ENCODE data around the gene STIMATE.

STIMATE gene

GRCh38 chr3:52873433-52874159 is 23.8 kb downstream of the STIMATE start:
- Histone ChIP-seq H3K4me1 (ENCODE audit: control insufficient read depth in 5 of 5, insufficient read depth in 5 of 5, low read length in 5 of 5) (peaks cover 0 to 6% (median 2%) of the 10 kb centered on the region in 5 donors), H3K36me3 (ENCODE audit: control insufficient read depth in 5 of 5, insufficient read depth in 5 of 5, low read length in 5 of 5) (peaks cover 0 to 2% (median 0%) of the 10 kb centered on the region in 5 donors), H3K9ac (ENCODE audit: low read length in 5 of 5) (no peak overlapping the region), H3K4me3 (ENCODE audit: low read depth in 1 of 5, low read length in 5 of 5) (no peak overlapping the region), H3K9me3 (ENCODE audit: control insufficient read depth in 5 of 5, low read length in 5 of 5) (no peaks in the 10 kb centered on the region), H3K27me3 (ENCODE audit: control insufficient read depth in 5 of 5, insufficient read depth in 4 of 5, low read length in 5 of 5) (no peaks in the 10 kb centered on the region), H3K27ac (ENCODE audit: low read depth, low read length) (no peak overlapping the region)

DNA sequence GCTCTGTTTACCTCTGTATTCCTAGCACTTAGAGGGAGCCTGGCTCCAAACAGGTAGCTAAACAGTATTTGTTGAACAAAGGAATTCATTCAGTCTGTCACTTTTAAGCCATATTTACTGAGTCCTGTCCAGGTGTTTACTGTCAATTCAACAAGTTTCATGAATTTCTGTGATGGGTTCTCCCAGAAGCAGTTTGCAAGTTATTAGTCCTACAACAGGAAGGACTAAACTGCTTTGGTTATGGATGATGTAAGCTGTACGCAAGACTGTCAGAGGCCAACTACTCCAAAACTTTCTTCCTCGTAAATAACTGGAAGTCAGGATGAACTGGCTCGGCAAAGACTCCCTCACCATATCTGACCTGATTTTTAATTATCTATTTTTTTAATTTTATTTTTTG is 25.1 kb downstream of the STIMATE start:
- Histone ChIP-seq H3K9me3 (ENCODE audit: control insufficient read depth in 5 of 5, low read length in 5 of 5) (no peaks in the 10 kb centered on the region), H3K27me3 (ENCODE audit: control insufficient read depth in 5 of 5, insufficient read depth in 4 of 5, low read length in 5 of 5) (no peaks in the 10 kb centered on the region), H3K4me1 (ENCODE audit: control insufficient read depth in 5 of 5, insufficient read depth in 5 of 5, low read length in 5 of 5) (peaks cover 0 to 4% (median 0%) of the 10 kb centered on the region in 5 donors)

GRCh38 chr3:52871761-52872160 is 25.6 kb downstream of the STIMATE start:
- H3K9ac ChIP-seq (ENCODE audit: low read length in 5 of 5), result no peak overlapping the region
- H3K27ac ChIP-seq (ENCODE audit: low read depth, low read length), result no peak overlapping the region
- no peaks in the 10 kb centered on the region for H3K27me3 ChIP-seq (ENCODE audit: control insufficient read depth in 5 of 5, insufficient read depth in 4 of 5, low read length in 5 of 5)
- peaks cover 0 to 4% (median 0%) of the 10 kb centered on the region in 5 donors for H3K4me1 ChIP-seq (ENCODE audit: control insufficient read depth in 5 of 5, insufficient read depth in 5 of 5, low read length in 5 of 5)
- no peaks in the 10 kb centered on the region for H3K9me3 ChIP-seq (ENCODE audit: control insufficient read depth in 5 of 5, low read length in 5 of 5)
- H3K36me3 ChIP-seq (ENCODE audit: control insufficient read depth in 5 of 5, insufficient read depth in 5 of 5, low read length in 5 of 5), result peaks cover 0 to 4% (median 2%) of the 10 kb centered on the region in 5 donors
- no peak overlapping the region for H3K4me3 ChIP-seq (ENCODE audit: low read depth in 1 of 5, low read length in 5 of 5)

More for the DNA sequence above, 25.1 kb downstream of the STIMATE start:
- Histone ChIP-seq H3K36me3 (ENCODE audit: control insufficient read depth in 5 of 5, insufficient read depth in 5 of 5, low read length in 5 of 5) (peaks cover 0 to 2% (median 0%) of the 10 kb centered on the region in 5 donors), H3K4me3 (ENCODE audit: low read depth in 1 of 5, low read length in 5 of 5) (no peak overlapping the region), H3K27ac (ENCODE audit: low read depth, low read length) (no peak overlapping the region), H3K9ac (ENCODE audit: low read length in 5 of 5) (no peak overlapping the region)

- no peak overlapping the region for H3K27ac ChIP-seq (ENCODE audit: low read depth, low read length)
- H3K9me3 ChIP-seq (ENCODE audit: control insufficient read depth in 5 of 5, low read length in 5 of 5), result no peaks in the 10 kb centered on the region
- peaks cover 0 to 4% (median 0%) of the 10 kb centered on the region in 5 donors for H3K4me1 ChIP-seq (ENCODE audit: control insufficient read depth in 5 of 5, insufficient read depth in 5 of 5, low read length in 5 of 5)
- no peaks in the 10 kb centered on the region for H3K27me3 ChIP-seq (ENCODE audit: control insufficient read depth in 5 of 5, insufficient read depth in 4 of 5, low read length in 5 of 5)
- no peak overlapping the region for H3K4me3 ChIP-seq (ENCODE audit: low read depth in 1 of 5, low read length in 5 of 5)
- peaks cover 0 to 6% (median 3%) of the 10 kb centered on the region in 5 donors for H3K36me3 ChIP-seq (ENCODE audit: control insufficient read depth in 5 of 5, insufficient read depth in 5 of 5, low read length in 5 of 5)
- no peak overlapping the region for H3K9ac ChIP-seq (ENCODE audit: low read length in 5 of 5)
Observed at GRCh38 chr3:52870471-52870870, 26.9 kb downstream of the STIMATE start.

DNA sequence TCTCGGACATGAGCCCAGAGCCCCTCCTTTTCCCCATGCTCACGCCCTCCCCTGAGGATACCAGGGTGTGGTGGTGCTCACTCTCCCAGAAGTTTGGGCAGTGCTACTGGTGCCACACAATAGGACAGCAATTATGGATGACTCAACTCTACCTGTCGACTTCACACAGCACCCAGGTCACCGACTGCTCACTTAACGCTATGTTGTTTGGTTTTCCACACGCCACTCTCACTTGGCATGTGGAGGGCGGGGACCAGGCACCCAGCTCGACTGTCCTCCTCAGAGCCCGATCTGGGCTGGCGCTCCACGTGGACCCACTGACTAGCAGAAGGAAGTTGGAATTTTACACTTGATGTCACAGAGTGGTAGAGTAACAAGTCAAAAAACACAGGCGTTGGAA is 30.9 kb downstream of the STIMATE start:
- no peaks in the 10 kb centered on the region for H3K27me3 ChIP-seq (ENCODE audit: control insufficient read depth in 5 of 5, insufficient read depth in 4 of 5, low read length in 5 of 5)
- no peak overlapping the region for H3K9ac ChIP-seq (ENCODE audit: low read length in 5 of 5)
- H3K36me3 ChIP-seq (ENCODE audit: control insufficient read depth in 5 of 5, insufficient read depth in 5 of 5, low read length in 5 of 5), result peaks cover 0 to 6% (median 3%) of the 10 kb centered on the region in 5 donors
- peaks cover 0 to 4% (median 0%) of the 10 kb centered on the region in 5 donors for H3K4me1 ChIP-seq (ENCODE audit: control insufficient read depth in 5 of 5, insufficient read depth in 5 of 5, low read length in 5 of 5)
- H3K27ac ChIP-seq (ENCODE audit: low read depth, low read length), result no peak overlapping the region
- H3K9me3 ChIP-seq (ENCODE audit: control insufficient read depth in 5 of 5, low read length in 5 of 5), result peaks cover 0 to 3% (median 0%) of the 10 kb centered on the region in 5 donors
- no peak overlapping the region for H3K4me3 ChIP-seq (ENCODE audit: low read depth in 1 of 5, low read length in 5 of 5)

DNA sequence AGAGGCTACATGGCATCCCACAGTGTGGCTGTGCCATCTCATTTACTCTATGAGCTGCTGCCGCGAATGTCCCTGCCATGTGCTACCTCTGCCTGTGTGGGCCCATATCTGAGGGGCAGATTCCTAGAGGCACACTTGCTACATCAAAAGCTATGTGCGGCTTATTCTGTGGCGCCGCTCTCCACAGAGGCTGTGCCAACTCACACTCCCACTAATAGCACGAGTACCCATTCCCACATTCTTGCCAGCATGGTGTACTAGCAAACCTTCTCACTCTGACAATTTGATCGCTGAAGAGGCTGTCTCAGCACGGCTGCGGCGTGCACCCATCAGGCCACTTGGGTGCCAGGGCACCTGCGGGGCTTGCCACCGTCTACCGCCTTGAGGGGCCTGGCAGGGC is 31.4 kb downstream of the STIMATE start:
- Histone ChIP-seq H3K9me3 (ENCODE audit: control insufficient read depth in 5 of 5, low read length in 5 of 5) (peaks cover 0 to 3% (median 0%) of the 10 kb centered on the region in 5 donors), H3K4me3 (ENCODE audit: low read depth in 1 of 5, low read length in 5 of 5) (no peak overlapping the region), H3K27ac (ENCODE audit: low read depth, low read length) (no peak overlapping the region), H3K36me3 (ENCODE audit: control insufficient read depth in 5 of 5, insufficient read depth in 5 of 5, low read length in 5 of 5) (peaks cover 0 to 10% (median 5%) of the 10 kb centered on the region in 5 donors), H3K27me3 (ENCODE audit: control insufficient read depth in 5 of 5, insufficient read depth in 4 of 5, low read length in 5 of 5) (no peaks in the 10 kb centered on the region), H3K4me1 (ENCODE audit: control insufficient read depth in 5 of 5, insufficient read depth in 5 of 5, low read length in 5 of 5) (peaks cover 0 to 4% (median 0%) of the 10 kb centered on the region in 5 donors), H3K9ac (ENCODE audit: low read length in 5 of 5) (no peak overlapping the region)

- no peak overlapping the region for H3K9ac ChIP-seq (ENCODE audit: low read length in 5 of 5)
- H3K9me3 ChIP-seq (ENCODE audit: control insufficient read depth in 5 of 5, low read length in 5 of 5), result peaks cover 0 to 3% (median 0%) of the 10 kb centered on the region in 5 donors
- H3K4me1 ChIP-seq (ENCODE audit: control insufficient read depth in 5 of 5, insufficient read depth in 5 of 5, low read length in 5 of 5), result peaks cover 0 to 4% (median 0%) of the 10 kb centered on the region in 5 donors
- peaks cover 2 to 22% (median 11%) of the 10 kb centered on the region in 5 donors for H3K36me3 ChIP-seq (ENCODE audit: control insufficient read depth in 5 of 5, insufficient read depth in 5 of 5, low read length in 5 of 5)
- H3K27me3 ChIP-seq (ENCODE audit: control insufficient read depth in 5 of 5, insufficient read depth in 4 of 5, low read length in 5 of 5), result no peaks in the 10 kb centered on the region
- no peak overlapping the region for H3K27ac ChIP-seq (ENCODE audit: low read depth, low read length)
- no peak overlapping the region for H3K4me3 ChIP-seq (ENCODE audit: low read depth in 1 of 5, low read length in 5 of 5)
Observed at GRCh38 chr3:52860424-52860768, 37.0 kb downstream of the STIMATE start.

GRCh38 chr3:52859686-52860423 is 37.5 kb downstream of the STIMATE start:
- Histone ChIP-seq H3K9me3 (ENCODE audit: control insufficient read depth in 5 of 5, low read length in 5 of 5) (peaks cover 0 to 3% (median 0%) of the 10 kb centered on the region in 5 donors), H3K4me3 (ENCODE audit: low read depth in 1 of 5, low read length in 5 of 5) (no peak overlapping the region), H3K27me3 (ENCODE audit: control insufficient read depth in 5 of 5, insufficient read depth in 4 of 5, low read length in 5 of 5) (no peaks in the 10 kb centered on the region), H3K27ac (ENCODE audit: low read depth, low read length) (no peak overlapping the region), H3K36me3 (ENCODE audit: control insufficient read depth in 5 of 5, insufficient read depth in 5 of 5, low read length in 5 of 5) (peaks cover 3 to 24% (median 12%) of the 10 kb centered on the region in 5 donors), H3K9ac (ENCODE audit: low read length in 5 of 5) (no peak overlapping the region), H3K4me1 (ENCODE audit: control insufficient read depth in 5 of 5, insufficient read depth in 5 of 5, low read length in 5 of 5) (peaks cover 0 to 4% (median 0%) of the 10 kb centered on the region in 5 donors)

- no peaks in the 10 kb centered on the region for H3K27me3 ChIP-seq (ENCODE audit: control insufficient read depth in 5 of 5, insufficient read depth in 4 of 5, low read length in 5 of 5)
- H3K4me3 ChIP-seq (ENCODE audit: low read depth in 1 of 5, low read length in 5 of 5), result no peak overlapping the region
- no peaks in the 10 kb centered on the region for H3K9me3 ChIP-seq (ENCODE audit: control insufficient read depth in 5 of 5, low read length in 5 of 5)
- H3K36me3 ChIP-seq (ENCODE audit: control insufficient read depth in 5 of 5, insufficient read depth in 5 of 5, low read length in 5 of 5), result peaks cover 3 to 39% (median 19%) of the 10 kb centered on the region in 5 donors
- no peak overlapping the region for H3K27ac ChIP-seq (ENCODE audit: low read depth, low read length)
- peaks cover 0 to 4% (median 0%) of the 10 kb centered on the region in 5 donors for H3K4me1 ChIP-seq (ENCODE audit: control insufficient read depth in 5 of 5, insufficient read depth in 5 of 5, low read length in 5 of 5)
- no peak overlapping the region for H3K9ac ChIP-seq (ENCODE audit: low read length in 5 of 5)
Observed at GRCh38 chr3:52857864-52858263, 39.5 kb downstream of the STIMATE start.

GRCh38 chr3:52857133-52857532 is 40.2 kb downstream of the STIMATE start:
- Histone ChIP-seq H3K9ac (ENCODE audit: low read length in 5 of 5) (no peak overlapping the region), H3K36me3 (ENCODE audit: control insufficient read depth in 5 of 5, insufficient read depth in 5 of 5, low read length in 5 of 5) (peaks cover 3 to 44% (median 23%) of the 10 kb centered on the region in 5 donors), H3K4me1 (ENCODE audit: control insufficient read depth in 5 of 5, insufficient read depth in 5 of 5, low read length in 5 of 5) (peaks cover 0 to 3% (median 0%) of the 10 kb centered on the region in 5 donors), H3K4me3 (ENCODE audit: low read depth in 1 of 5, low read length in 5 of 5) (no peak overlapping the region), H3K9me3 (ENCODE audit: control insufficient read depth in 5 of 5, low read length in 5 of 5) (no peaks in the 10 kb centered on the region), H3K27me3 (ENCODE audit: control insufficient read depth in 5 of 5, insufficient read depth in 4 of 5, low read length in 5 of 5) (no peaks in the 10 kb centered on the region), H3K27ac (ENCODE audit: low read depth, low read length) (no peak overlapping the region)

Measured in subcutaneous abdominal adipose tissue (tissue), 5 donors.